Stomach smooth muscle (tissue), 2 donors: ENCODE measurements around the gene ADGRA3.

Experiments used
- H3K27ac ChIP-seq: one replicate; pipeline ENCODE4 v1.7.0; 2013; ENCODE audit warnings: mild to moderate bottlenecking, low read length, inconsistent platforms
- H3K27me3 ChIP-seq, 2 donors: one replicate each; pipeline ENCODE4 v1.7.0; 2013; ENCODE audit warnings: low read length in 2 of 2; ENCODE audit not compliant: insufficient read depth in 2 of 2, control insufficient read depth in 1 of 2
- H3K36me3 ChIP-seq, 2 donors: one replicate each; pipeline ENCODE4 v1.7.0; 2013; ENCODE audit warnings: low read length in 2 of 2; ENCODE audit not compliant: control insufficient read depth in 2 of 2, insufficient read depth in 2 of 2
- H3K4me1 ChIP-seq: one replicate; pipeline ENCODE4 v1.7.0; 2013; ENCODE audit warnings: low read length; ENCODE audit not compliant: control insufficient read depth, insufficient read depth
- H3K4me3 ChIP-seq, 2 donors: one replicate each; pipeline ENCODE4 v1.7.0; 2013; ENCODE audit warnings: low read length in 2 of 2
- H3K9ac ChIP-seq, 2 donors: one replicate each; pipeline ENCODE4 v1.7.0; 2013; ENCODE audit warnings: low read length in 2 of 2, mild to moderate bottlenecking in 1 of 2
- H3K9me3 ChIP-seq, 2 donors: one replicate each; pipeline ENCODE4 v1.7.0; 2013; ENCODE audit warnings: low read length in 2 of 2; ENCODE audit not compliant: control insufficient read depth in 2 of 2
- donor health status: healthy.
- donor health status: Pancreatic carcinoma.

ADGRA3 gene

DNA sequence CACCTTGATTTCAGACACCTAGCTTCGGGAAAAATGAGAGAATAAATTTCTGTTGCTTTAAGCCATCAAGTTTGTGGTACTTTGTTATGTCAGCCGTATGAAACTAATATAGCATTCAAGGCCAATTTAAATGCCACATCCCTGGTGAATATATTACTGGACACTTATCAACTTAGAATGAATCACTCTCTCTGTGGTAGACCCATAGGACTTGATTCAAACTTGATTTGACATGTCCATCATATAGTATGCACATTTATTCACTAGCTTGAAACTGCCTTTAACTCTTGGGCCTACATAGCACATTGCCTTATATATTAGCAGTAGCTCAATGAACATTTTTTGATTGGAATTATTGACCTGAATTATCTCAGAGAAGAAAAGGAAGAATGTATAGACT lies 172.3 kb downstream of the ADGRA3 start:
- no peaks in the 10 kb centered on the region for H3K9me3 ChIP-seq
- H3K9ac ChIP-seq, result no peak overlapping the region
- H3K36me3 ChIP-seq, result no peaks in the 10 kb centered on the region
- no peaks in the 10 kb centered on the region for H3K27me3 ChIP-seq
- no peak overlapping the region for H3K4me3 ChIP-seq
- H3K27ac ChIP-seq, result no peak overlapping the region
- H3K4me1 ChIP-seq, result no peaks in the 10 kb centered on the region

DNA sequence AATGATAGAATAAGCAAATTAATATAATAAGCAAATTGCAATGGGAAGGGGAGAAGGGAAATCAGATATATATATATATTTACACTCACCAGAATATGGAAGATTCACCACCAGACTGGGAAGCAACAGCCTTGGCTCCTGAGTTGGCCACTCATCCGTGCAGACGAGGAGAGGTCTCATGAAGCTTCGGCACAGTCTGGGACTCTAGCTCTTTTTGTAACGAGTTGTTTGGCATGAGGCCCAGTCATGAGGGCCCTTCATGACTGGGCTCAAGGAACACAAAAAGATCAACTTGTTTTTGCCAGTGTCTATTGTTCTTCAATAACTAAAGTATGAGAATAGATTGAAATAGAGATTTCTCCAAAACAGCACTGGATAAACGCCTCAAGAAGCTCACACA lies 176.4 kb downstream of the ADGRA3 start:
- Histone ChIP-seq H3K36me3 (no peaks in the 10 kb centered on the region), H3K9me3 (no peaks in the 10 kb centered on the region), H3K27ac (no peak overlapping the region), H3K27me3 (no peaks in the 10 kb centered on the region), H3K4me1 (no peaks in the 10 kb centered on the region), H3K4me3 (no peak overlapping the region), H3K9ac (no peak overlapping the region)

DNA sequence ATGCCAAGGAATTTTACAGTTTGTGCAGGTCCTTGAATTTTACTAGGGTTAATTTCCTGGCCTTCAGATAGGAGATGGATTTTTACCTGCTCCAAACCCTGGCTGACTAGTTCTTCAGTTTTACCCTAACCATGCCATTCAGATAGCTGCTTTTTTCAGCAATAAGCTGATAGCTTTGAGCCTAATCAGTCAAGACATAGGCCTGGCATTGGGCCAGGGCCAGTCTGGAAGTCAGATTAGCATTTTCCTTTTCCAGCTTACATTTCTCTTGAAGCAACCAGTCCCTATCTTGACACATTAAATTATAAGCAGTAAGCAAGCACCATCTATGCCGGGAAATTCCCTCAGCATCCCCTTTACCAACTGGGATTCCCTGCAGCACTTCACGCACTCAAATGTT lies 177.1 kb downstream of the ADGRA3 start:
- H3K36me3 ChIP-seq, result no peaks in the 10 kb centered on the region

More for the DNA sequence above, 177.1 kb downstream of the ADGRA3 start:
- Histone ChIP-seq H3K27ac (no peak overlapping the region), H3K4me1 (no peaks in the 10 kb centered on the region), H3K4me3 (no peak overlapping the region), H3K27me3 (no peaks in the 10 kb centered on the region), H3K9me3 (no peaks in the 10 kb centered on the region), H3K9ac (no peak overlapping the region)
